T follicular helper cell (primary cell): ENCODE results near the gene FAM170B.

Experiments
- DNase-seq: peaks from one replicate; pipeline ENCODE4 v3.0.0-alpha.2; 2020; ENCODE audit warnings: low read depth

Gene FAM170B

DNA sequence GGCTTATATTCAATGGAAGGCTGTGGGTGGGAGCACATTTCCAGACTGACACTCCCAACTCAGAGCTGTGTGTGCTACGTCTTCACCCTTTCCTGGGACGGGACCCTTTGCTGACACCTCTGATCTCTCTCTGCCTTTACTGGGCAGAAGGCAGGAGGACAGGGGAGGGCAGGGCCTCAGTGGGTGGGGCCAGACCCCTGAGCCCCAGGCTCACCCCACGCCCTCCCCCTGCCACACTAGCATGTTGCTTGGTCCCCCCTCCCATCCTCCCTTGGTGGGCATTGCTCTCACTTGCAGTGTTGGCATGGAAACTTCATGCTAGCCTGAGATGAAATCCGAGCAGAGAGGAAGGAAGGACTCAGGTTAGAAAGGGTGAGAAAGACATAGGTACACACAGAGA lies 36.0 kb upstream of the FAM170B start:
- no peak for DNase-seq

DNA sequence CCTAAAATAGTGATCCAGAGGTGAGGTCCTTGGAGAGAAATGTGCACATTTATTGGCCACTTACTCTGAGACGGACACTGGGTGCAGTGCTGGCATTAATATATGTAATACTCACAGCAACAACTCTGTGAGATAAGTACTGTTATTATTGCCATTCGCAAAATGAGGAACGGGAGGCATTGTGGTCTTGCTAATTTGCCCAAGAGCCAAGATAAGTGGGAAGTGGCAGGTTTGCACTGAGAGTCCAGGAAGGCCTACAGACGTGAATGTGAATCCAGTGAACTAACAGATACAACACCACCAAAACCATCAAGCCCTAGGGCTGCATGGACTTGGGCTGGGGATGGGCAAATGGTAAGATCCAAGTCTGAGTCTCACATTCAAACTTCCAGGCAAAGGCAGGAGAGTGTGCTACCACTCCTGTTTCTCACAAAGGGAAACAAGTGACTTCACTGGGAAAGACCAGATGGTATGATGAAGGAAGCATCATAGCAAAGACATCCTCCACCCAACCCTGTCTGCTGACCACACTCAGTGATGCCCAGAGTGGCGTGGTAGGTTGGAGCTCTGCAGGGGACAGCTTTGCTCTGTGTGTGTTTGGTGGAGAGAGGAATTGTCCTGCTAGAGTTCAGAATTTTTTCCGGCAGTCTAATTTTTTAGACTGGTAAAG lies 35.1 kb upstream of the FAM170B start:
- DNase-seq, result no peak

DNA sequence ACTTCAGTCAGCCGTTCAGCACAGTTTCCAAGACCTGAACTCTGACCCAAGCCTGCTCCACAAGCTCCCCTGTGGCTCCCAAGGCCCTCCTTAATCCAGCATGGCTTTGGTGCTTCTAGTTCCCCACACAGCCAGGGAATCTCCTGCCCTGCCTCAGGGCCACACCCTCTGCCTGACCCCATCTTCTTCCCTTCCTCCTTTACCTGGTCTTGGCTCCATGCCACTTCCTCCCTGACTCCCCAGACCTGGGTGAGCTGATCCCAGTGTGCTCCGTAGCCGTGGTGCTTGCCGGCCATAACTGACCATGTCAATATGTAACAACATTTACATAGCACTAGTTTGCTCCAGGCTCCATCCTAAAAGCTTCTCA lies 34.3 kb upstream of the FAM170B start:
- DNase-seq, result no peak

DNA sequence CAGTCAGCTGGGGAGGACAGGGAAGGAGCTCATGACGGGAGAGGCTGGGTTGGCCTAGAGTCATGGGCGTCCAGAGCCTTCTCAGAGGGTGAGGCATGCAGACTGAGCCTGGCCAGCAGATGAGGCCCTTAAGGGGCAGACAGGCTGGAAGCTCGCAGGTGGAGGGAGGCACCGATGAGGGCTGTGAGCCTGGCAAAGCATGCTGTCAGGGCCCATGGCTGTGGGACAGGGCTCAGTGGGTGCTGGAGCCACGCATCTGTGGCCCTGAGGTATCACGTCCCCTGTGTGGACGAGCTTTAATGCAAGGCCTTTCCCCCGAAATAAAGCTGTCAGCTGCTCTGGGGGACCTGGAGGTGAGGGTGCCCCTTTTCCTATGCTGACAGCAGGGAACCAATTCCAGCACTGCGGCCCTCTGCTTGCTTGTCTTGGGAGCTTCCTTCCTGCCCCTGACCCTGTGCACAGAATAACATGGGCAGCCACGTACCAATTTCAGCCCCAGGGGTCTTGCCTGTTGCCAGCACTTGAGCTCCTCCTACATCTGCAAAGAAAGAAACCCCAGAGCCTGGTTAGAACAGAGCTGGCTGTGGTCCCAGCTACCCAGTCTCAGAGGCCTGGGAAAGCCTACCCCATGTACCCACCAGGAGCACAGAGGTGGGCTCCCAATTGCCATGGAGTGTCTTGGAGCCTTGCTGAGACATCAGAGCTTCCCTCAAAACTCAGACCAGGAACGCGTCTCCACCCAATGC lies 33.8 kb upstream of the FAM170B start:
- DNase-seq, result no peak

DNA sequence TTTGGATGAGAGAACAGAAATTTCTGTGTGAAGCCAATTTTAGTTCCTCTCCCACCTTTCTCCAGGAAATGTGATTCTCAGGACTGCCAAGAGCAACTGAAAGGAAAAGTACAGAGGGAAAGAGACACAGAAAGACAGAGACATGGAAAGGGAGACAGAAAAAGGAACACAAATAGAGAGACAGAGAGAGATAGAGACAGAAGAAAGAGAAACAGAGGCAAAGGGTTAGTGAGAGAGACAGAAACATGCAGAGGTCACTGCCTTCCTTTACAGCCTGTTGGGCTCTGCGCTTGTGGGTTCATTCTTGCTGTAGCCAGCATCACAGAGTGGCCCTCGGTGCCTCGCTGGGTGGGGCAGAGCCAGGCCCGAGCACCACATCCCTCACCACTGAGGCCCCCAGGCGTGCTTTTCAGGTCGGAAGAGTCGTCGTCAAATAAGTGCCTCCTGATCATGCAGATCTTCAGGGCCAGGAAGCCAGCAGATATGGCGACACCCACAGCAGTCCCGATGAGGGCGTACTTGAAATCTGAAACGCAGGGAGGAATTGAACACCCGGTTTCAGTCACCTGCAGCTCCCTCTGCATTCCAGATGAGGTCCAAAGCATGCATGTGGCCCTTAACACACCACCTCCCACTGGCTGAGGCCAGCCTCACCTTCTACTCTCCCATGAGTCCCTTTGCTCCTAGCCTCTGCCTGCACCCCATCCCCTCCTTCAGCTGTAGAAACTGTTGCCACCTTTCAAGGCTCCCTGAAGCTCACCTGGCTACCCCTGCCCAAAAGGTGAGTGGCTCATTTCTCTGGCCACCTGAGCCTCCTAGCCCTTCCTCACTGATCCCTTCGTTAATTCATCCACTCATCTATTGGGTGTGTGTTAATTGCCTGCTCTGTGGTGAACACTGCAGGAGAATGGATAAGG lies 32.9 kb upstream of the FAM170B start:
- DNase-seq, result no peak

- DNase-seq, result no peak
Observed at GRCh38 chr10:49165821-49166483, 32.1 kb upstream of the FAM170B start.

GRCh38 chr10:49165259-49165658 lies 31.4 kb upstream of the FAM170B start:
- no peak for DNase-seq

- DNase-seq, result no peak
Observed at GRCh38 chr10:49164559-49165188, 30.9 kb upstream of the FAM170B start.

GRCh38 chr10:49163741-49164140 lies 29.9 kb upstream of the FAM170B start:
- no peak for DNase-seq

DNA sequence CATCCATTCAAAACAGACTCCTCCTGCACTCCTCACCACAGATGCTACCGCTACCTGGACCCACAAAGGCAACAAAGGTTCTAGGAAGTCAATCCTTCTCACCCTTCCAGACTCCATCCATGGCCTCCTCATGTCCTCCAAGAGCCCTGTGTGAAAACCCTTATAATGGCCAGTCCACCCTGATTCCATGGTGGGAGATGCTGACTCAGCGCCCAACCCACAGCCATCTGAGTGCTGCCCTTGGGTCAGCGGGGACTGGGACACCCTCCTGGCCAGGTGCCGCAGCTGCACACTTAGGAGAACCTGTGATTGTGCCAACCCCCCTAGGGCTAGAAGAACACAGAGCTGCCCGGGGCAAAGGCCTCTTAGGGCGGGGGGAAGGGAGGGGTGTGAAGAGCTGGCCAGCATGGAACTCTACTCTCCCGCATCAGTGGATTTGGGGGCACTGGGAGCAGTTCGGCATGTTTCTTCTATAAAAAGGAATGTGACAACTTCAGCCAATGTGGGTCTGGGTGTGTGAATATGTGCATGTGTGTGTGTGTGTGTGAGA lies 29.0 kb upstream of the FAM170B start:
- DNase-seq, result no peak

DNA sequence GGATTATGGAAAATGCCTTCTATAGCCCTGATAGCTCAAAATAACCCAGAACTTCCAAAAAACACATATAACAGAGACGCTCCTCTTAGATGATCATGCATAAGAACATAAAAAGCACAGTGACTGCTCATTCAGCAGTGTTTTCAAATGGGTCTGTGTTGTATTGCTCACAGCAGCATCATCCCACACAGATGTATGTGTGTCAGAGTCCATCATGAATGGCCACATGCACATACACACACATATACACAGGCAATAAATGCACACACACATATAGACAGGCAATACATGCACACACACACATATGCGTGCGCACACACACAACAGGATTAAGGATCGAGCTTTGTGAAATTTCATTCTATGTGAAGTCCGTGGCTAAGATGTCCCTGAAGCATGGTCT lies 28.2 kb upstream of the FAM170B start:
- DNase-seq, result no peak

DNA sequence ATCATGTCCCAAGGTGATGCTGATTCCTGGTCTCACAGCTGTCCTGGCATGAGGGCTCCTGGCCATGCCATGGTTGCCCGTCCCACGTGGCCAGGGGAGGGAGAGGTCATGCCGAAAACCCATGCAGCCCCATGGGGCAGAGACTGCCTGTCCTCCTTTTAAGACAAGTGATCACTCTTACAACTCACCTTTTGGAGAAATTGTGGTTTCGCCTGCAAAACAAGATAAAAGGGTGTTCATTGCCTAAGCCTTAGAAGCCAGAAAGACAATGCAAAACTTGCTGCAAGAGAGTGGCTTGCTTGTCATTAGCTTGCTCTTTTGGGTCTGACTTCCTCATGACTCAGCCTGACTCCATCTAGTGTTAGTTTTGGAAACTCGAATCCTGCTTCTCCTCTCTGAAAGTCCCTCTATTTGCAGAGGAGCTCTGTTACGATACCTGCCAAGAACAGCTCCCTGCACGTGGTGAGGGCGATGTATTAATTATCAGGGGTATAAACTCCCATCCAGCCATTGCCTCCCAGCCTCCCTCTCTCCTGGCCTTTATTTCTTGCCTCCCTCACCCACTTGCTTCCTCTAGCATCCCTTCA lies 27.7 kb upstream of the FAM170B start:
- no peak for DNase-seq

GRCh38 chr10:49160814-49161213 lies 27.0 kb upstream of the FAM170B start:
- no peak for DNase-seq

- no peak for DNase-seq
Observed at GRCh38 chr10:49160110-49160509, 26.3 kb upstream of the FAM170B start.

- no peak for DNase-seq
Observed at GRCh38 chr10:49158915-49159314, 25.1 kb upstream of the FAM170B start.

DNA sequence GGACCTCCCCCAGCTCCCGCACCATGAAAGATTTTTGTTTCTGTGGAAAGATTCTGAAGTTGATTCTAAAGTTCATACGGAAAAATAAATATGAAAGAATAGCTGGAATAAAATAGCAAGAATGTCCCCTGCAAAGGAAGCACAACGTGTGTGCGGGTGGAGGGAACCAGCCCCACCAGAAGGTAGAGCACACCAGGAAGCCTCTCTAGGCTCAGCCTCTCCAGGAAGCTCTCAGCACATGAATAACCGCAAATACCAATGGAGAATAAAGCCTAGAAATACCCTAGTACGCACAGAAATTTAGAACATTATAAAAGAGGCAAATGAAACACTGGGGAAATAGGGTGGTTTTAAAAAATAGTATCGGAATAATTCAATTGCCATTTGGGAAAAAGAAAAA lies 24.6 kb upstream of the FAM170B start:
- no peak for DNase-seq

GRCh38 chr10:49157229-49157628 lies 23.4 kb upstream of the FAM170B start:
- DNase-seq, result no peak

DNA sequence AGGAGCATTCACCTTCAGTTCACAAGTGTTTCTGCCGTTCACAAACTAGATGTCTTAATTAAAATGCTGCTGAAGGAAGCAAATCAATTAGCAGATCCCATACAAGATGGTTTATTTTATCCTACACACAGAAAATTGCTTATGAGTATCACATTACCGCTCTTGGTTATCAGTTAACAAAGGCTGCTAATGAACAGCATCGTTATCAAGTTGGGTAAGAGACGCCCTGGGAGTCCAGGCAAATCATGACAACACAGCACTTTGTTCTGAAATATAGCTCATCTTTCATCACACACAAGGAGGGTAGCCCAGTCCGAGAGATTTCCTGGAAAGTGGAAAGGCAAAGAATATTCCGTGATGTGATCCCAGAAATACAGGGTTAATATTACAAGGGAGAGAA lies 20.8 kb upstream of the FAM170B start:
- no peak for DNase-seq

GRCh38 chr10:49153971-49154370 lies 20.1 kb upstream of the FAM170B start:
- no peak for DNase-seq

- no peak for DNase-seq
Observed at GRCh38 chr10:49153115-49153514, 19.3 kb upstream of the FAM170B start.

GRCh38 chr10:49152663-49153062 lies 18.8 kb upstream of the FAM170B start:
- DNase-seq, result no peak
